BJ (cell line): ENCODE data around the gene NFU1. TPM values are rescaled to one million over a fixed set of nuclear protein-coding genes. Genes with fewer than 3 reads are reported as not detected.
"Not testable (repeated sequence)": the region's sequence is repeated elsewhere in the genome, so short reads cannot be mapped to it uniquely, and the experiment has no call there.

Experiments
- CTCF ChIA-PET: fragments of 350-600 bp; formaldehyde crosslinking; extraction: SDS; loops from one replicate; lab custom pipeline; 2021; ENCODE audit warnings: antibody characterized with exemption, inconsistent platforms; lab: Yijun Ruan, JAX
- POLR2A ChIA-PET: fragments of 300-600 bp; sonication (Branson Sonifier 250); formaldehyde crosslinking; extraction: SDS; loops from one replicate; lab custom pipeline; 2021; ENCODE audit warnings: antibody characterized with exemption; lab: Charles Lee
- DNase-seq: peaks from one replicate; pipeline ENCODE4 v3.0.0-alpha.2; 2011; ENCODE audit warnings: low read depth
- H3K27me3 ChIP-seq: 2 replicates; pipeline ENCODE4 v1.6.0; 2011; ENCODE audit warnings: low read length; ENCODE audit not compliant: control insufficient read depth, insufficient read depth
- H3K36me3 ChIP-seq: 2 replicates; pipeline ENCODE4 v1.5.1; 2011; ENCODE audit warnings: low read length; ENCODE audit not compliant: control insufficient read depth, insufficient read depth
- H3K4me3 ChIP-seq: 2 replicates; pipeline ENCODE4 v1.5.1; 2011; ENCODE audit warnings: low read depth, mild to moderate bottlenecking, control low read depth, low read length
- CTCF ChIP-seq: IDR thresholded peaks from 2 replicates; pipeline ENCODE4 v1.5.1; 2011; ENCODE audit warnings: low read depth, mild to moderate bottlenecking, control low read depth, inconsistent platforms, low read length, moderate library complexity; ENCODE audit not compliant: insufficient read depth
- polyA plus RNA-seq: library from polyadenylated mRNA; depleted of rRNA; stranded (reverse); fragments of >200 nt; gene quantifications from 2 replicates; pipeline ENCODE4 v1.2.3, GENCODE V29; 2011

Gene NFU1
- polyA plus RNA-seq, 1 experiment: 13.0 TPM

- ChIA-PET POLR2A (no interaction called here), CTCF (interaction anchor here (0.7 to 1.5 kb wide), 2 partner anchors 9 to 43 kb away, joined by 3 read pairs; no protein-coding TSS in a partner anchor)
- Histone ChIP-seq H3K4me3 (no peak overlapping the region), H3K36me3 (peaks cover 5% of the 10 kb centered on the region; the same call in 1 of the 2 replicates), H3K27me3 (no peaks in the 10 kb centered on the region)
- TF ChIP-seq CTCF: no peak
- DNase-seq: no peak
These were observed 8.3 kb downstream of the NFU1 start for GRCh38 chr2:69428981-69429380.

- POLR2A ChIA-PET: no interaction called here
These were observed 12.8 kb downstream of the NFU1 start for GRCh38 chr2:69424419-69424818.

GRCh38 chr2:69422198-69422597 is 15.0 kb downstream of the NFU1 start:
- H3K36me3 ChIP-seq: peaks cover 5% of the 10 kb centered on the region
- DNase-seq: no peak
- no peak overlapping the region for H3K4me3 ChIP-seq
- TF ChIP-seq CTCF: no peak
- ChIA-PET POLR2A (no interaction called here), CTCF (no interaction called here)
- H3K27me3 ChIP-seq: no peaks in the 10 kb centered on the region

More at GRCh38 chr2:69424419-69424818, 12.8 kb downstream of the NFU1 start:
- peaks cover 2% of the 10 kb centered on the region for H3K36me3 ChIP-seq
- H3K27me3 ChIP-seq: no peaks in the 10 kb centered on the region
- no peak overlapping the region for H3K4me3 ChIP-seq
- CTCF ChIA-PET: no interaction called here
- no peak for TF ChIP-seq CTCF
- no peak for DNase-seq

- POLR2A ChIA-PET, H3K27me3 ChIP-seq, H3K4me3 ChIP-seq, DNase-seq, H3K36me3 ChIP-seq: not testable (repeated sequence)
- CTCF ChIA-PET: interaction anchor here (1.1 kb wide), 1 partner anchor 19 kb away, joined by 3 read pairs; no protein-coding TSS in a partner anchor
These were observed 18.1 kb downstream of the NFU1 start for GRCh38 chr2:69419111-69419510.

- CTCF ChIA-PET: no interaction called here
- TF ChIP-seq CTCF: no peak
- no peak for DNase-seq
- peaks cover 6% of the 10 kb centered on the region for H3K36me3 ChIP-seq
- POLR2A ChIA-PET: no interaction called here
- H3K4me3 ChIP-seq: no peak overlapping the region
- H3K27me3 ChIP-seq: no peaks in the 10 kb centered on the region
These were observed 21.1 kb downstream of the NFU1 start for GRCh38 chr2:69416147-69416546.

- ChIA-PET CTCF (interaction anchor here (2.0 kb wide), 1 partner anchor 26 kb away, joined by 6 read pairs; the partner anchor contains the start of gene NFU1), POLR2A (no interaction called here)
- H3K27me3 ChIP-seq: no peaks in the 10 kb centered on the region
- no peak overlapping the region for H3K4me3 ChIP-seq
- TF ChIP-seq CTCF: no peak
- DNase-seq: no peak
- peaks cover 3% of the 10 kb centered on the region; the same call in 1 of the 2 replicates for H3K36me3 ChIP-seq
These were observed 26.1 kb downstream of the NFU1 start for GRCh38 chr2:69411120-69411519.
